Common myeloid progenitor, CD34-positive (primary cell): Measurements from ENCODE around the gene ABCG1.

Source experiments
- CTCF ChIA-PET: fragments of 350-600 bp; sonication (Branson Sonifier 250); formaldehyde crosslinking; loops from one replicate; lab custom pipeline; 2021; ENCODE audit warnings: antibody characterized with exemption; lab: Charles Lee
- POLR2A ChIA-PET: fragments of 350-600 bp; sonication (Branson Sonifier 250); formaldehyde crosslinking; loops from one replicate; lab custom pipeline; 2021; ENCODE audit warnings: antibody characterized with exemption; lab: Charles Lee
- DNase-seq, 3 donors: peaks; one replicate each; pipeline versions ENCODE4 v3.0.0 to v3.0.0-alpha.2; 2013
- H3K27ac ChIP-seq, 2 experiments: 1 replicate in 1 of 2; 2 replicates in 1 of 2; pipeline ENCODE4 v1.7.0; 2013; ENCODE audit warnings: inconsistent platforms in 2 of 2, low read length in 2 of 2, mild to moderate bottlenecking in 2 of 2, low read depth in 1 of 2, moderate library complexity in 1 of 2; ENCODE audit not compliant: severe bottlenecking in 2 of 2, insufficient read depth in 1 of 2, poor library complexity in 1 of 2
- H3K27me3 ChIP-seq, 5 experiments: replicated peaks in 2 of 5; 1 replicate in 3 of 5; 2 replicates in 2 of 5; pipeline versions ENCODE4 v1.6.1 to v1.7.0; 2013; ENCODE audit warnings: low read length in 4 of 5, mild to moderate bottlenecking in 2 of 5, moderate library complexity in 2 of 5, inconsistent platforms in 1 of 5; ENCODE audit not compliant: insufficient read depth in 5 of 5, control insufficient read depth in 4 of 5
- H3K36me3 ChIP-seq, 4 experiments: 1 replicate in 2 of 4; 2 replicates in 2 of 4; pipeline versions ENCODE4 v1.6.1 to v1.7.0; 2013; ENCODE audit warnings: low read length in 3 of 4, control low read depth in 1 of 4, mild to moderate bottlenecking in 1 of 4; ENCODE audit not compliant: control insufficient read depth in 4 of 4, insufficient read depth in 4 of 4
- H3K4me1 ChIP-seq, 4 experiments: 1 replicate in 3 of 4; 2 replicates in 1 of 4; pipeline versions ENCODE4 v1.6.1 to v1.7.1; 2013; ENCODE audit warnings: low read length in 3 of 4, mild to moderate bottlenecking in 3 of 4, control low read depth in 1 of 4, inconsistent platforms in 1 of 4, moderate library complexity in 1 of 4; ENCODE audit not compliant: control insufficient read depth in 4 of 4, insufficient read depth in 4 of 4; ENCODE audit errors: control extremely low read depth in 1 of 4
- H3K4me3 ChIP-seq, 7 experiments: 1 replicate in 4 of 7; 2 replicates in 3 of 7; pipeline versions ENCODE4 v1.5.1 to v1.7.0; 2013; ENCODE audit warnings: mild to moderate bottlenecking in 7 of 7, low read length in 6 of 7, moderate library complexity in 6 of 7, inconsistent platforms in 2 of 7, low read depth in 2 of 7, control low read depth in 1 of 7; ENCODE audit not compliant: insufficient read depth in 4 of 7, control insufficient read depth in 1 of 7; ENCODE audit errors: extremely low read depth in 1 of 7
- H3K9me3 ChIP-seq, 5 experiments: 1 replicate in 4 of 5; 2 replicates in 1 of 5; pipeline versions ENCODE4 v1.6.1 to v1.7.1; 2013; ENCODE audit warnings: low read length in 4 of 5, mild to moderate bottlenecking in 2 of 5, inconsistent platforms in 1 of 5, low read depth in 1 of 5, moderate library complexity in 1 of 5; ENCODE audit not compliant: control insufficient read depth in 4 of 5, insufficient read depth in 2 of 5; ENCODE audit errors: control extremely low read depth in 1 of 5
- WGBS: methylation state at CpG from one replicate; pipeline ENCODE4 v1.1.5; 2013; ENCODE audit not compliant: insufficient coverage; 5-methylcytosine and 5-hydroxymethylcytosine counted together

Gene ABCG1

DNA sequence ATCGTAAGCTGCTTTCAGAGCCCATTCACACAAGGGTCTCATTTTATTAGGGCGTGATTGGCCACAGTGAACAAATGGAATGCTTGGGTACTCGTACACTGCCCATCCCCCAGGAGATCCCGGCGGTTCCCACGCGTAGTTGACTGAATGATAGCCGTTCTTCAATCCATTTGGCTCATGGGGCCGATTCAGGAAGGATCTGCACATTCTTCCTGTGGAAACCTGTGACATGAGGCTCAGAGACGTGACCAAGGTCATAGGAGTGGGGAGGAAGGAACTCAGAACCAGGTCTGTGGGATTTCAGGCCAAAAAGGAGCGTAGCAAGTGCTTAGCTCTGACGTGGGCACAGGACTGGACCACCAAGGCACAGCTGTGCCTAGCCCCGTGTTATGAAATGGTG is 11.7 kb downstream of the ABCG1 start:
- Histone ChIP-seq H3K27me3 (no peaks in the 10 kb centered on the region), H3K4me3 (no peak overlapping the region), H3K9me3 (no peaks in the 10 kb centered on the region), H3K4me1 (peaks cover 35 to 91% (median 80%) of the 10 kb centered on the region in 4 experiments), H3K27ac (no peak overlapping the region), H3K36me3 (peaks cover 0 to 14% (median 10%) of the 10 kb centered on the region in 4 experiments)
- DNase-seq = no peak
- ChIA-PET CTCF (interaction anchor here (1.1 to 5.1 kb wide), 7 partner anchors 8 to 66 kb away, joined by 3 to 25 read pairs (median 5); no protein-coding TSS in a partner anchor), POLR2A (no interaction called here)
- 89% methylated on average over 13 of the region's 13 CpGs for WGBS

DNA sequence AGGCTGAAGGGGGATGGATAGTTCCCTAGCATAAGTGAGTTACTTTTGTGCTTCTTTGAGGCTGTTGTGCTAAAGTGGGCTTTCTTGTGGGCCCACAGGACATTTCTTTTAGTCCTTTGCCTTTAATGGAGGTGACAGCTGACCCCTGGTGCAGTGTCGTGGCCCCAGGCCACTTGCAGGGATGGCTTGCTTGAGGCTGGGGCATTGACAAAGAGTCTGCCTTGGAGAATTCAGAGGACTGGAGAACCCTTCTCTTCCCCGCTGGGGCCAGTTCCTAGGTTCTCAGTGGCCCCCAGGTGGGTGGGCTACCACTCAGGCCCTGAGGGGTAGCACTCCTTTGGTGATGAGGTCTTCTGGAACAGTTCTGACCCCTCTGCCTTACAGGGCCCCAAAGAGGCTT is 12.8 kb downstream of the ABCG1 start:
- ChIA-PET POLR2A (no interaction called here), CTCF (interaction anchor here (1.0 kb wide), 1 partner anchor 31 kb away, joined by 4 read pairs; no protein-coding TSS in a partner anchor)
- no peak overlapping the region for H3K4me3 ChIP-seq
- WGBS = 95% methylated on average over 2 of the region's 2 CpGs
- DNase-seq = no peak
- no peak overlapping the region for H3K27ac ChIP-seq
- H3K36me3 ChIP-seq = peaks cover 0 to 3% (median under 1%) of the 10 kb centered on the region in 4 experiments
- H3K9me3 ChIP-seq = no peaks in the 10 kb centered on the region
- H3K4me1 ChIP-seq = peaks cover 40 to 96% (median 91%) of the 10 kb centered on the region in 4 experiments
- H3K27me3 ChIP-seq = no peaks in the 10 kb centered on the region

DNA sequence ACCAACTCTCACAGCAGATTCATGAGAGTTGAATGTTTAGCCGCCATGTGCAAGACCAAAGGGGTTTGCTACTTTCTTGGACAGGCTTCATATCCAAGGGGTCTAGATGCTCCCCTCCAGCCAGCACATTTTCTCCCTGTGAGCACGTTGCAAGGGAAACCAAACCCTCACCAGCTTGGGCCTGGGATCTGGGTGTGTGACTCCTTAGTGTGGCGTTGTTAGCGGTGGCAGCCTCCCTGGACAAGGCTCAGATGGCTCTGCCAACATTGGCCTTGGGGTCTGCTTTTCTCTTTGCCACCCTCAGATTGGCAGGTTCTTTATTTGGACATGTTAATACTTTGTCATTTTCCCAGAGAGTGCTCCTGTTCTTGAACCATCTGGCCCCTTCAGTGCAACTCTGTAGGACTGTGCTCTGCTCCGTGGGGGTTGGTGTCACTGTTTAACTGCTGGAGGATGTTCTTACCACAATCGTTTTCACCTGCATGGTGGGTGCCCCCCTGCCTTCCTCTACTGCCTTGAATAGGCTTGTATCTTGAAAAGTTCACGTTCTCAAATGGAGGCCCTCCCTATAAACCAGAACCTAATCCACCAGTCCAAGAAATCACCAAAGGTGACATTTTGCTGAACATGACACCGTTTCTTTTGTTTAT is 13.4 kb downstream of the ABCG1 start:
- no peak overlapping the region for H3K27ac ChIP-seq
- peaks cover 38 to 96% (median 93%) of the 10 kb centered on the region in 4 experiments for H3K4me1 ChIP-seq
- no peak for DNase-seq
- 90% methylated on average over 6 of the region's 8 CpGs for WGBS
- no peak overlapping the region for H3K4me3 ChIP-seq
- POLR2A ChIA-PET = interaction anchor here (2.5 kb wide), 1 partner anchor 36 kb away, joined by 9 read pairs; no protein-coding TSS in a partner anchor
- CTCF ChIA-PET = interaction anchor here (1.0 to 8.2 kb wide), 9 partner anchors 8 to 73 kb away, joined by 3 to 116 read pairs (median 10); partner anchors contain the start of gene ABCG1
- no peaks in the 10 kb centered on the region for H3K9me3 ChIP-seq
- no peaks in the 10 kb centered on the region for H3K36me3 ChIP-seq
- no peaks in the 10 kb centered on the region for H3K27me3 ChIP-seq

DNA sequence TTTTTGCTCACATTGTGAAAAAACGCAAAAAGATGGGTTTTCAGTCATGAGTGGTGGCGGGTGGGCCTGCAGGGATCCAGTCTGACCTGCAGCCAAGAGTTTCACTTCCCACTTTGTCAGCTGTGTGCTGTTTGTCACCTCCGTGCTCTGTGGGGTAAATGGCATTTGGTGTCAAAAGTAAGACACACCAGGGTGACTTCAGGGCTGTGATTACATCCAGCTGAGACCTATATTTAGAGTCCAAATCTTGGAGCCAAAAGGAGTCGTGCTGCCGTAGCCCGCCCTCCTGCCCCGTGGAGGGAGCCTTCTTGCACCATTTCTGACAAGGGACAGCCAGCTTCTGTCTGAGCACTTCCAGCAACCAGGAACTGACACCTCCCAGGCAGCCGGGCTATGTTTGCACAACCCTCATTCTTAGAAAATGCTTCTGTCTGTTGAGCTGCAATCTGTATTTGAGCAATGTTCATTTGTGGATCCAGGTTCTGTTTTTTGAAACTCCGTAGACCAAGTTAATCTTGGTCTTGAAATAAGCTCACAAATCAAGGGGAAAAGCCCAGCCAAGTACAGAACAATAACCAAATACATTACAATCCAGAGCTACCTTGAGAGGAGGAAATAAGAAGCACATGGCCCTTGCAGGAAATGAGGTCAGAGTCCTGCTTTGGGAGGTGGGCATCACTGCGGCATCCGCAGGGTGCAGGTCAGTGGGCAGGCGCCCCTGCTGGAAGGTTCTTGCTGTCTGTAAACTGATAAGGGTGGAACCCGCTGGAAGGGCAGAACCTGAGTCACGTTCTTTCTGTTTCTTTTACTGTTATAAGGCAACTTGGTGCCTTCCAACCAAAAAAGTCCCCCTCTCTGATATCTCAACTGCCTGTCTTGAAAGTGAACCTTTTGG is 14.4 kb downstream of the ABCG1 start:
- Histone ChIP-seq H3K27me3 (no peaks in the 10 kb centered on the region), H3K4me1 (peaks cover 38 to 96% (median 92%) of the 10 kb centered on the region in 4 experiments), H3K36me3 (no peaks in the 10 kb centered on the region), H3K27ac (peak overlapping the region in 1 of 2 experiments; percentile 20), H3K9me3 (no peaks in the 10 kb centered on the region), H3K4me3 (peak overlapping the region in 2 of 7 experiments; percentile 21 to 71)
- peak; percentile 91 to 96 (median 95) for DNase-seq
- CTCF ChIA-PET = interaction anchor here (0.6 to 8.2 kb wide), 20 partner anchors 9 to 85 kb away, joined by 3 to 116 read pairs (median 6); partner anchors contain the start of gene ABCG1
- POLR2A ChIA-PET = interaction anchor here (0.9 to 2.6 kb wide), 5 partner anchors 14 to 42 kb away, joined by 3 to 21 read pairs (median 8); partner anchors contain the start of gene ABCG1
- WGBS = 27% methylated on average over 10 of the region's 14 CpGs

DNA sequence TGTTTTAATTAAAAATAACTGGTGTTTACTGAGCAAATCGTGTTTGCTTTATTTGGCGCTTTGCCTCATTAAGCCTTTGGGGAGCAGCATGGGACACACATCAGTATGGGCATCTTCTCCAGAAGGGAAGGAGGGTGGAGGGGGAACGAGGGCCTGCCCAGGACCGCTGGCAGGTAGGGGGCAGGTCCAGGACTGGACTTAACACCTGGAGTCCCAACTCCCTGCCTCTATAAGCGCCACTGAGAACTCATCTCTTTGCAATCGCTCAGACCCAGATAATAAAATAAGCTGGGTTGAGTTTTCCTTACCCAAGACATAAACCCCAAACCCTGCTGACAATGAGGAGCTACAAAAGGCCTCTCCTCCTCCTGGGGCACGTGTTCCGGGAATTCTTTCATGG is 15.1 kb downstream of the ABCG1 start:
- Histone ChIP-seq H3K9me3 (no peaks in the 10 kb centered on the region), H3K4me1 (peaks cover 38 to 96% (median 90%) of the 10 kb centered on the region in 4 experiments), H3K4me3 (peak overlapping the region in 6 of 7 experiments; percentile 12 to 71 (median 56)), H3K27me3 (no peaks in the 10 kb centered on the region), H3K27ac (peak overlapping the region in 1 of 2 experiments; percentile 15), H3K36me3 (no peaks in the 10 kb centered on the region)
- POLR2A ChIA-PET = interaction anchor here (0.6 to 2.6 kb wide), 9 partner anchors 11 to 45 kb away, joined by 3 to 21 read pairs (median 4); partner anchors contain the start of gene ABCG1
- 83% methylated on average over 6 of the region's 8 CpGs for WGBS
- CTCF ChIA-PET = interaction anchor here (0.6 to 8.2 kb wide), 25 partner anchors 8 to 86 kb away, joined by 3 to 116 read pairs (median 6); partner anchors contain the start of gene ABCG1
- no peak for DNase-seq

DNA sequence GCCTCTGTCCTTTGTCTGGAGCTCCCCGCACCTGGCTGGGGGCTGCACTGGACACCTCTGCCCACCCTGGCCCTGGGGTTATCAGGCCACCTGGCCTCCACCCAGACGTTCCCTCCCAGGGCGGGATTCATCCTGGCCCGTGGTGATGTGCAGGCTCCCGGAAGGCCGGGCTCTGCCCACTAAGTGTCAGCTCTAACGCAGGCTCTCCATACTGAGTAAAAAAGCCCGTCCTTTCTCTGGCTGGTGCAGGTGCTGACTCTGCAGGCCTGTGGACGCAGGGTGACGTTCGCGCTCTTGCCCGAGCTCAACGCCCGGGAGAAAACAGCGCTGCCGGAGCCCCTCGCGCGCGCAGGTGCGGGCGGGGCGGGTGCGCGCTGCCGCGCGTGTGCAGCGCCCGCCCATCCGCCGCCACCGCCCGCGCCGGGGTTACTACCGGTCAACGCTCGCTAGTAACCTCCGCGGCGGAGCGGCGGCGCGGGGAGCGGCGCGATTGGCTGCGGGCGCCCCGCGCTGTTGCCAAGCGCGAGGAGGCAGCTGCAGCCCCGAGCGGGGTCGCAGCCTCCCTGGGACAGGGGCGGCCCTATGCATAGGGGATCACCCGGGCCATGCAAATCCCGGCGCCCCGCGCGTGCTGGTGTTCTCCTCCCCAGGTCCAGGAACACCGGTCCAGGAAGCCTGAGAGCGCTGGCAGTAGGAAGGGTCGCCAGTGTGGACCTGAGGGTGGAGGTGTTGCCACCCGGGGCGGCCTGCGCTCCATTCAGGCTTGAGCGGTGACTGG is 15.7 kb downstream of the ABCG1 start:
- Histone ChIP-seq H3K27me3 (no peaks in the 10 kb centered on the region), H3K4me1 (peaks cover 37 to 97% (median 84%) of the 10 kb centered on the region in 4 experiments), H3K27ac (peak overlapping the region in 1 of 2 experiments; percentile 32), H3K9me3 (no peaks in the 10 kb centered on the region), H3K4me3 (peak overlapping the region; percentile 12 to 71 (median 51)), H3K36me3 (no peaks in the 10 kb centered on the region)
- whole genome bisulfite sequencing = 2% methylated on average over 67 of the region's 73 CpGs
- ChIA-PET CTCF (interaction anchor here (0.7 to 8.2 kb wide), 21 partner anchors 8 to 86 kb away, joined by 3 to 116 read pairs (median 6); partner anchors contain the start of gene ABCG1), POLR2A (interaction anchor here (0.6 to 2.6 kb wide), 11 partner anchors 11 to 71 kb away, joined by 3 to 21 read pairs (median 4); partner anchors contain the start of gene ABCG1)
- DNase-seq = peak; percentile 72 to 87 (median 86)
